ENCODE data around the gene PARD3B.
"Not testable (repeated sequence)": the region's sequence is repeated elsewhere in the genome, so short reads cannot be mapped to it uniquely, and the experiment has no call there.

The PARD3B gene

GRCh38 chr2:204542982-204543608 lies 2.2 kb upstream of the PARD3B start:
- DNase-seq (ENCODE audit: low spot score): no peak

- no peak for DNase-seq (ENCODE audit: low spot score)
Observed at GRCh38 chr2:204545861-204546735, 823 bp downstream of the PARD3B start.

- no peak for DNase-seq (ENCODE audit: low spot score)
Observed at GRCh38 chr2:204550751-204551511, 5.7 kb downstream of the PARD3B start.

- DNase-seq (ENCODE audit: low spot score): no peak
Observed at GRCh38 chr2:204551512-204551863, 6.2 kb downstream of the PARD3B start.

- no peak for DNase-seq (ENCODE audit: low spot score)
Observed at GRCh38 chr2:204557604-204558003, 12.3 kb downstream of the PARD3B start.

GRCh38 chr2:204559358-204559757 lies 14.1 kb downstream of the PARD3B start:
- DNase-seq (ENCODE audit: low spot score): not testable (repeated sequence)

GRCh38 chr2:204560902-204561301 lies 15.6 kb downstream of the PARD3B start:
- DNase-seq (ENCODE audit: low spot score): no peak

GRCh38 chr2:204561771-204562170 lies 16.5 kb downstream of the PARD3B start:
- DNase-seq (ENCODE audit: low spot score): no peak

- no peak for DNase-seq (ENCODE audit: low spot score)
Observed at GRCh38 chr2:204566439-204566838, 21.2 kb downstream of the PARD3B start.

- no peak for DNase-seq (ENCODE audit: low spot score)
Observed at GRCh38 chr2:204570421-204570820, 25.1 kb downstream of the PARD3B start.

GRCh38 chr2:204571041-204571440 lies 25.8 kb downstream of the PARD3B start:
- DNase-seq (ENCODE audit: low spot score): no peak

- DNase-seq (ENCODE audit: low spot score): no peak
Observed at GRCh38 chr2:204571911-204572310, 26.6 kb downstream of the PARD3B start.

GRCh38 chr2:204573221-204573620 lies 27.9 kb downstream of the PARD3B start:
- DNase-seq (ENCODE audit: low spot score): no peak

- no peak for DNase-seq (ENCODE audit: low spot score)
Observed at GRCh38 chr2:204574486-204574885, 29.2 kb downstream of the PARD3B start.

- no peak for DNase-seq (ENCODE audit: low spot score)
Observed at GRCh38 chr2:204575463-204575862, 30.2 kb downstream of the PARD3B start.

- DNase-seq (ENCODE audit: low spot score): no peak
Observed at GRCh38 chr2:204576362-204576979, 31.2 kb downstream of the PARD3B start.

GRCh38 chr2:204578928-204579598 lies 33.8 kb downstream of the PARD3B start:
- no peak for DNase-seq (ENCODE audit: low spot score)

GRCh38 chr2:204581946-204582345 lies 36.7 kb downstream of the PARD3B start:
- no peak for DNase-seq (ENCODE audit: low spot score)

GRCh38 chr2:204583773-204584172 lies 38.5 kb downstream of the PARD3B start:
- no peak for DNase-seq (ENCODE audit: low spot score)

GRCh38 chr2:204585930-204586329 lies 40.7 kb downstream of the PARD3B start:
- no peak for DNase-seq (ENCODE audit: low spot score)

- no peak for DNase-seq (ENCODE audit: low spot score)
Observed at GRCh38 chr2:204586444-204587180, 41.3 kb downstream of the PARD3B start.

Data from ecto neural progenitor cell (in vitro differentiated cells).